NCI-H446 treated with DMSO at 0.1 percent for 48 hours (cell line): Measurements from ENCODE around the gene TMEM37.

ENCODE experiments used
- DNase-seq: peaks from one replicate; lab custom pipeline; 2025; lab: John Stamatoyannopoulos, UW

The TMEM37 gene

DNA sequence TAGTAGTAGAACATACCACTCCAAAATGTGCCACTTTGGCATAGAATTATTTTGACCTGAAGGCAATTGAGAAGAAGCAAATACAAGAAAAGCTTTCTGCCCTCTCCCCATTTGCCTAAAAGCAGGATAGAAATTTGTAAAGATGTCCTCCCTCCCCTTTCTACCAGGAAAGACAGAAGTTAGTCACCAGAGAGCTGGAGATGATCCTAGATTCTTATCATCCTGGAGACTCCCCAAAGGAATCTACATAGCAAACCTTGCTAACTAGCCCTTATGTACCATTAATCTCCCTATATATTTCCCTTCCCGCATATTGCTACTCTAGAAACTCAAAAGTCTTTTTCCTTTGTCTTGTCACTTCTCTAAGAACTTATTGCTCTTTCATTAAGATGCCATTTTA, 12.6 kb upstream of the TMEM37 start:
- DNase-seq = no peak

DNA sequence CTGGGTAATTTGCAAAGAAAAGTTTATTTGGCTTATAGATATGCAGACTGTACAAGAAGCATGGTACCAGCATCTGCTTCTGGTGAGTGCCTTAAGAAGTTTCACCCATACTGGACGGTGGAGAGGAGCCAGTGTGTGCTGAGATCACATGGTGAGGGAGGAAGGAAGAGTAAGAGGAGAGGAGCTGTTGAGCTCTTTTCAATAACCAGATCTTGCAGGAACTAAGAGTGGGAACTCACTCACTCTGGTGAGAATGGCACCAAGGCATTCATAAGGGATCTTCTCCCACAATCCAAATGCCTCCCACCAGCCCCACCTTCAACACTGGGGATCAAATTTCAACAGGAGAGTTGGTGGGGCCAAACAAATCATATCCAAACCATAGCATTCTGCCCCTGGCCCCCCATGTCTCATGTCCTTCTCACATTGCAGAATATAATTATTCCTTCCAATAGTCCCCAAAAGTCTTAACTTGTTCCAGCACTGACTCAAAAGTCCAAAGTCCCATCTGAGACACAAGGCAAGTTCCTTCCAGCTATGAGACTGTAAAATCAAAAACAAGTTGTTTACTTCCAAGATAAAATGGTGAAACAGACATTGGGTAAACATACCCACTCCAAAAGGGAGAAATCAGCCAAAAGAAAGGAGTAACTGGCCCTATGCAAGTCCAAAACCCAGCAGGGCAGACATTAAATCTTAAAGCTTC, 11.7 kb upstream of the TMEM37 start:
- no peak for DNase-seq

DNA sequence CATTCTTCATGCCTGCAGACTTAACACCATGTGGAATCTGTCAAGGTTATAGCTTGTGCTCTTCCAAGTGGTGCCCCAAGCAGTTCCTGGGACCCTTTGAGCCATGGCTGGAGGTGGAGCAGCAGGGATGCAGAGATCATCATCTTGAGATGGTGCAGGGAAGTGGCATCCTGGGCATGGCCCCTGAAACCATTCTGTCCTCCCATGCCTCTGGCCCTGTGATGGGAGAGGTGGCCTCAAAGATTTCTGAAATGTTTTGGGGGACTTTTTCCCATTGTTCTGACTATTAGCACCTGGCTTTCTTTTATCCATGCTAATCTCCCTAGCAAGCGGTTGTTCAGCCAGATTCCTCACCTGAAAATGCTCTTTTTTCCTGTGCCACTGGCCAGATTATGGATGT, 10.3 kb upstream of the TMEM37 start:
- DNase-seq = no peak

DNA sequence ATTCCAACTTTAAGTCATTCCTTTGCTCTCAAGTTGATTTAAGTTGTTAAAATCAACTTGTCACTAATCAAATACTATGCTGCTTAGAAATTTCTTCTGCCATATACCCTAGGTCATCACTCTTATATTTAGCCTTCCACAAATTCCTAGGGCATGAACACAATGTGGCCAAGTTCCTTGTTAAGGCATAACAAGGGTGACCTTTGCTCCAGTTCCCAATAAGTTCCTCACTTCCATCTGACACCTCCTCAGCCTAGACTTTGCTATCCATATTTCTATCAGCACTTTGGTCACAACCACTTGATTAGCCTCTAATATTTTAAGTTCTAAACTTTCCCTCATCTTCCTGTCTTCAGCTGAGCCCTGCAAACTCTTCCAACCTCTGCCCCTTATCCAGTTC, 9.9 kb upstream of the TMEM37 start:
- no peak for DNase-seq

DNA sequence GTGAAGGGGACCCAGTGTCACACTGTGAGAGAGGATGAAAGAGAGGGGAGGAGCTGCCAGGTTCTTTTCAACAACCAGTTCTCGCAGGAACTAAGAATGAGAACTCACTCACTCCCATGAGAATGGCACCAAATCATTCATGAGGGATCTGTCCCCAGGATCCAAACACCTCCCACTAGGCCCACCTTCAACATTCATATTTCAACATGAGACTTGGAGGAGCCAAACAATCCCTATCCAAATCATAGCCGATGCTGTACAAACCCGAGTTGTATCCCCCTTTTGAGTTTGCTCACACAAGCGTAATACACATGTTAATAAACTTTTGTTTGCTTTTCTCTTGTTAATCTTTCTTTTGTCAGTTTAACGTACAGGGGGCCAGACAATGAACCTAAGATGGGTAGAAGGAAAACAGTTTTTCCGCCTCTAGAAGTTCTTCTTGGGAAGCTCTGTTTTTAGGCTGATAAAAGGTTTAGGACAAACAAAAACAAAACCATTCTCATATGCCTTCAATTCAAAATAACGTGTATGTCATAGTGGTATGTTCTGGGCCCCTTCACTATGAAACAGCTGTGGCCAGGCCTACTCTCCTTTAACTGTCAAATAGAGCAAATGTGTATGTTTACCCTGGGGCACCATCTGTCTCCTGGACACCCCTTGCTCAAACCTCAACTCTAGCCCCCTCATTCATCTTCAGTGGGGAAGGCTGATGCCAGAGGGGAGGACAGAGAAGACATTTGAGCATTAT, 9.1 kb upstream of the TMEM37 start:
- no peak for DNase-seq

- DNase-seq = no peak
Observed at GRCh38 chr2:119423108-119423444, 8.6 kb upstream of the TMEM37 start.

DNA sequence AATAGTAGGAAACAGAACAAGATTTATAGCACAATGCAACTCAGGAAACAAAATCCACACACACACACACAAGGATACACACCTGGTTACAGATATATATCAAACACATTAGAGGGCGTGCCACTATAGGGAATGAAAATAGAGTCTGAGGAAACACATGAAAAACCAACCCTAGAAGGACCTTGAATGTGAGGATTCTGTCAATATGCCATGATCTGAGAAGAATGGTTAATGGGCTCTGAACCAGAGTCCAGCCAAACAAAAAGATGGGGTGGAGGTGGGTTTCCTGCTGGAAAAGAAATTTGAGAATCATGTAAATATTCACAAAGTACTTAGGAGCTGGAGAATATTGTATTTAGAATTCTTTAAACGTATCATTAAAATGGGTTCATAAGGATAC, 7.8 kb upstream of the TMEM37 start:
- no peak for DNase-seq

DNA sequence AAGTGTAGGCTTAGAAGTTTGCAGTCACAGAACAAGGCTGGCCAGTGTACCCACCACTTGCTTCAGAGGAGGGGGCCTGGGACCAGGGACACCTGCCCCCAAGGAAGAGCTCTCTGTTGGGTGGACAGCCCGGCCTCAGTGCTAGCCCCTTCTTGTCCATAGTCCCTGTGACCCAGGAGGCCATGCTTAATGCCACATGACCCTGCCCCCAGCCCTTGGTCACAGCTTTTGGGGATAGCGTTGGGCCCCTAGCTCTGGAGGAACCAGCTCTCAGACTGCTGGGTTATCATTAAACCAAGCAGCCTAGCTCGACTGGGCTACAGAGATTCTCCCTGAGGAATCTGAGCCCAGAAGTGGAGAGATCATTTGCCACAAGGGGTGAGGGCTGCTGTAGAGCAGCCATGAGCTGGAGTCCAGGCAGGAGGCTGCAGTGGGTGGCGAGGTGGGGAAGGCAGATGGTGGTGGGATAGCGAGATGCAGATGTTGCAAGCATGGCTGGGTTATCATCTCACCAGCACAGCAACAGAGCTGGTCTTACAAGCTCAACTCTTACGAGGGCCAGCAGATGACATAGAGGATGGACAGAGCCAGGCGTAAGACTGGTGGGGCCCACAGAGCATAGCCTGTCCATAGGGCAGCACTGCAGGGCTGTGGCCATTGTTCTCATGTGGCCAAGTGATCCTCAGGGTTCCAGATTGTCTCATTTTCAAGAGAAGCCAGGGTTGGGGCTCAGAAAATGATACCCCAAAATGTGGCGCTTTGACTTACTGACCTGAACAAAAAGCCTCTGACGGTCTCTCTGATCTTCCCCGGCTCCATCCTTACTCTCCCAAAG, 7.2 kb upstream of the TMEM37 start:
- no peak for DNase-seq

DNA sequence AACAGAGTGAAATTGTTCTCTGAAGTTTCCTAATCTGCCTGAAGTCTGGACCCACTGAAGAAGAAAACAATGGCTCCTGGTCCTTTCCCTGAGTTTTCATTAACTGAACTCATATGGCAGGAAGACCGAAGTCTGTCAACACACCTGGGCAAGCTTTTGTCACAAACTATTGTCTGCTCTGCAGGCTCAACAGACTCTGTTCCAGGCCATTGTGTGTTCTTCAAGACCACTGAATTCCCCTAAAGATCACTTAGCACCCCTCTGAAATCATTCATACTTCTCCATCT, 6.6 kb upstream of the TMEM37 start:
- no peak for DNase-seq

GRCh38 chr2:119425620-119426395, 5.8 kb upstream of the TMEM37 start:
- no peak for DNase-seq

- no peak for DNase-seq
Observed at GRCh38 chr2:119426396-119426675, 5.3 kb upstream of the TMEM37 start.

DNA sequence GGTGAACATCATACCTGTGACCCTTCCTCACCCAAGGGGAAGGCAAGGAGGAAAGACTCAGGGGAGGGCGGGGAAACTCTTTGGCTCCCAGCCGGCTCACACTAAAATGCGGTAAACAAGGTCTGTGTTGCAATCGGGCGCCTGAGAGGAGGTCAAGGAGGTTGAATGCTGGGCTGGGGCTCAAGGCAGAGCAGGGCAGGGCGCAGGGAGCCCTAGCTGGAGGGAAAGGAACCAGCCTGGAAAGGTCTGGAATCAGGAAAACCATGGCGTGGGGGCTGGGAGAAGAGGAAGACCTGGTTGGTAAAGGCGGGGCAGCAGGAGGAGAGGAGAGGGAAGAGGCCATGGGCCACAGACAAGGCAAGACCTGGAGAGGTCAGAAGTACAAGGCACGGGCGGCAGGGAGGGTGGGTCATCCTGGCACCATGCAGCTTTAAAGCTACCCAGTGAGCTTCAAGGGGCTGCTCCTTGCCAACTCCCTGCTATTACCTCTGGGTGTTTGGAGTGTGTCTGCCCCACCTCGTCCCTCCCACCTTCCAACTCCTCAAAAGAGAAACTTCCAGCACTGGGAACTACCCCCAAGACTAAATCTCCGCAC, 4.8 kb upstream of the TMEM37 start:
- no peak for DNase-seq

- DNase-seq = no peak
Observed at GRCh38 chr2:119427756-119428155, 3.9 kb upstream of the TMEM37 start.

DNA sequence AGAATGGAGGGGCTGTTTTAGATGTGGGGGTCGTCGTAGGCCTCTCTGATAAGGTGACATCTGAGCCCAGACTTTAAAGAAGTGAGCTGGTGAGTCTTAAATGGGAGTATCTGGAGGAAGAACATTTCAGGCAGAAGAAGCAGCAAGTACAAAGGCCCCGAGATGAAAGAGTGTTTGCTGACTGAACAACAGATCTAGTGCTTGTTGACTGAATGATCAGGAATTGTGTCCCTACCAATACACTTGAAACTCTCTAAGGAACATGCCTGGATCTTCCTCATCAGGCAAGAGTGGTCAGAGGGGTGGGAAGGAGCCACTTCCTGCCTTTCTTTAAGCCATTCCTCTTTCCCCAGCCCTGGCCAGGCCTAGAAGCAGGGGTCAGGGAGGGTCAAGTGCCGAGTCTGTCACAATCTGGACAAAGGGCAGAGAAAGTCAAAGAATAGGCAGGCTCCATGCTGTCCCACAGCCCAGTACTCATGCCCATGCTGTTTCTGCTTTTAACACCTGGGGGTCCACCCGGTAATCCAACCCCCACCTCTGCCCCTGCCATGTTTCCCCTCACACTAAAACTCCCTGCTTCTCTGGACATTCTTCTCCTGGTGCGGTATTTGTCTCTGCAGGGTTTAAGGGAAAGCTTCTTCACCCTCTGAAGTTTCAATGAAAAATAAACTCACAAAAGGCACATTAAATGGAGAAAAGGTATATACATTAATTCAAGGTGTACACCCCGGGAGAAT, 3.0 kb upstream of the TMEM37 start:
- DNase-seq = no peak

- DNase-seq = no peak
Observed at GRCh38 chr2:119429225-119429981, 2.3 kb upstream of the TMEM37 start.

GRCh38 chr2:119430023-119430498, 1.6 kb upstream of the TMEM37 start:
- DNase-seq = no peak

GRCh38 chr2:119431976-119432850, 559 bp downstream of the TMEM37 start:
- no peak for DNase-seq

DNA sequence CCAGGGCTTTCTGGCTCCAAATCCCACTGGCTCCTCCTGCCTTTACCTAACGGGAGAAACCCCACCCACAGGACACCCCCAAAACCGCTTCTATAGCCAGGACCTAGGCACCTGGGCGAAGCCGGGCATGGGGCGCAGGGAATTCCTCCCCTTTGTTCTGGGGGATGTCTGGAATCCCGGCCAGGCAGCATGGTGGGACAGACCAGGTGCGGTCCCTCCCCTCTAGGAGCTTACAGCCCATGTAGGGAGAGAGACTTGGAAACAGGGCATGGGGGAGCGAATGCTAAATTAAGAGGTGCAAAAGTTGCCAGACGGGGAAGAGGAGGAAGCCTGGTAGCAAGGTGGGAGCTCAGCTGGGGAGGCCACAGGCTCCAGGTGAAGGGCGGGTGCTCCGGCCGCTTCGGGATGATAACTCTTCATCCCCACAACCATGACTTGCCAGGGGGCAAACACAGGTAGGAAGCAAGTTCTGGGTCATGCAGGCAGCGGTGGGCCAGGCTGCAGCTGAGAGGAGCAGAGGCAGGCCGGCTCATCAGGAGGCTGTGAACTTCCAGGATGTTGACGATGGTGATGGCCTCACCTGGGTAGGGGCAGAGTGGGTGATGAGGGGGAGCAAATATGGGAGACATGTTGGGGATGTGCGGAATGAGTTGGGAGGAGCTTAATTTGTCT, 1.3 kb downstream of the TMEM37 start:
- no peak for DNase-seq
